ENCODE data around the gene ROR1. TPM values are rescaled to one million over a fixed set of nuclear protein-coding genes. Genes with fewer than 3 reads are reported as not detected.

Gene ROR1
- total RNA-seq, 2 experiments from 2014 or later = 0.47 to 1.4 TPM

DNA sequence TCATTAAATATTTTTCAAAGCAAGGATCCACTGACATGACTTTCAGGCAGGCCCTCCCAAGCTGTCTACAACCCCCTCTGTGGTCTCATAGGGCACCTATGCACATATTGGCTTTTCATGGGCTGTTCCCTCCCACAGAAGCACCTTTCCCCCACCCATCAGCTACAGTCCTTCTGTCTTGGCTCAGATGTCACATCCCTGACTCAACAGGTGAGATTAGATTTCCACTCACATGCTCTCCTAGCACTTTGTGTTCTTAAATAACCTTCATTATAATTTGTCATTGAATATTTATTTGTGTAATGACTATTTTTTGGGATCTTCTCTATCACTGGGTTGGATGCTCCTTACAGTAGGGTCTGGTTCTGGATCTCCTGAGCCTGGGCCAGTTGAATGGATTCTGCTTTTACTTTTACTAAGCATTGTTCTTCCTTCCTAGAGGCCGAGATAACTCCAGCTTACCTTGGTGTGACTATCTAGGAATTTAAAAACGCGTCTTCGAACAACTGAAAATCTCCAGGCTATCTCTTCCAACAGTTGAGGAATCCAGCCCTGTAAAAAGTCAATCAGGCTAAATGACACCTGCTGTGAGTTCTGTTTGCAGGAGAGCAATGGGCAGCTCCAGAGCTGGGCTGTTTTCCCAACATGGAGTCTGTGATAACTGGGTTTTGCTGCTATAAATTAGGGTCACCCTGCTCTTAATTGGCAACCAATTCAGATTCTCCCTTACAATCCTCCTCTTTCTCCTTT, 16.2 kb downstream of the ROR1 start:
- Histone ChIP-seq H2AFZ (ENCODE audit: low read length) (no peak overlapping the region), H4K20me1 (ENCODE audit: insufficient read depth, low read length) (no peaks in the 10 kb centered on the region), H3K9me3 (ENCODE audit: low read length) (no peaks in the 10 kb centered on the region), H3K4me2 (ENCODE audit: low read length) (no peak overlapping the region), H3K79me2 (ENCODE audit: insufficient read depth, low read depth, low read length) (no peaks in the 10 kb centered on the region), H3K4me1 (ENCODE audit: insufficient read depth, low read length, poor library complexity, severe bottlenecking) (peaks cover 13% of the 10 kb centered on the region), H3K9me2 (ENCODE audit: insufficient read depth, low read length) (no peaks in the 10 kb centered on the region), H3K27ac (ENCODE audit: low read depth, low read length, poor library complexity, severe bottlenecking) (no peak overlapping the region), H3K36me3 (ENCODE audit: insufficient read depth, low read length) (no peaks in the 10 kb centered on the region), H3K4me3 (ENCODE audit: low read depth, low read length, poor library complexity, severe bottlenecking) (no peak overlapping the region)
- no peak for DNase-seq (ENCODE audit: low spot score)
- ChIA-PET CTCF (ENCODE audit: unreplicated experiment) (no interaction called here), POLR2A (interaction anchor here (0.5 to 0.7 kb wide), 2 partner anchors 638 to 903 kb away, joined by 3 read pairs; no protein-coding TSS in a partner anchor)
- BruUV-seq (replicated peaks) = no TSS peak
- TF ChIP-seq EZH2phosphoT487 (IDR thresholded peaks at IDR 0.05; ENCODE audit: borderline replicate concordance, low read depth, low read length) = no peak
- intact Hi-C loops (cut with micrococcal nuclease; ENCODE audit: unreplicated experiment) = no loop called here

DNA sequence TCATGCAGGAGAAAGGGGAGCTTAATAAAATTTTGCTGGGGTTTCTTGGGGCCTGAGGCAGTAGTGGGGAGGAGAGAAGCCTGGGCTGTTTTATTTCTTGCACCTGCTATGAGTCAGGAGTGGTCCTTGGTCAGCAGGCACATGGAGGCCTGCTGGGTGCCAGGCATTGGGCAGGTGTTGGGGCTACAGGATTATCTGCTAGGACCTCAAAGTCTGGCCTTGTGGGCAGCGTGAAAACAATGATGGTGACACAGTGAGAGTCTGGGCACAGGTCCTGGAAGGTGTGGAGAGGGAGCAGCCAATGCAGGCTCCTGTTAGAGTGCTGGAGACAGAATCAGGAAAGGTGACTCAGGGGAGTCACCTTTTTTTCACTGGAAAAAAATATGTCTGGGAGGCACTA, 17.2 kb downstream of the ROR1 start:
- H3K79me2 ChIP-seq (ENCODE audit: insufficient read depth, low read depth, low read length) = no peaks in the 10 kb centered on the region
- no peak for TF ChIP-seq EZH2phosphoT487 (IDR thresholded peaks at IDR 0.05; ENCODE audit: borderline replicate concordance, low read depth, low read length)
- TF ChIP-seq, protein P1, sequence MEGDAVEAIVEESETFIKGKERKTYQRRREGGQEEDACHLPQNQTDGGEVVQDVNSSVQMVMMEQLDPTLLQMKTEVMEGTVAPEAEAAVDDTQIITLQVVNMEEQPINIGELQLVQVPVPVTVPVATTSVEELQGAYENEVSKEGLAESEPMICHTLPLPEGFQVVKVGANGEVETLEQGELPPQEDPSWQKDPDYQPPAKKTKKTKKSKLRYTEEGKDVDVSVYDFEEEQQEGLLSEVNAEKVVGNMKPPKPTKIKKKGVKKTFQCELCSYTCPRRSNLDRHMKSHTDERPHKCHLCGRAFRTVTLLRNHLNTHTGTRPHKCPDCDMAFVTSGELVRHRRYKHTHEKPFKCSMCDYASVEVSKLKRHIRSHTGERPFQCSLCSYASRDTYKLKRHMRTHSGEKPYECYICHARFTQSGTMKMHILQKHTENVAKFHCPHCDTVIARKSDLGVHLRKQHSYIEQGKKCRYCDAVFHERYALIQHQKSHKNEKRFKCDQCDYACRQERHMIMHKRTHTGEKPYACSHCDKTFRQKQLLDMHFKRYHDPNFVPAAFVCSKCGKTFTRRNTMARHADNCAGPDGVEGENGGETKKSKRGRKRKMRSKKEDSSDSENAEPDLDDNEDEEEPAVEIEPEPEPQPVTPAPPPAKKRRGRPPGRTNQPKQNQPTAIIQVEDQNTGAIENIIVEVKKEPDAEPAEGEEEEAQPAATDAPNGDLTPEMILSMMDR (conservative IDR thresholded peaks at IDR 0.05; ENCODE audit: low read length) = no peak
- H3K4me3 ChIP-seq (ENCODE audit: low read depth, low read length, poor library complexity, severe bottlenecking) = no peak overlapping the region
- H2AFZ ChIP-seq (ENCODE audit: low read length) = no peak overlapping the region
- CTCF ChIA-PET (ENCODE audit: unreplicated experiment) = no interaction called here
- DNase-seq (ENCODE audit: low spot score) = no peak
- no peak overlapping the region for H3K4me2 ChIP-seq (ENCODE audit: low read length)
- H3K27ac ChIP-seq (ENCODE audit: low read depth, low read length, poor library complexity, severe bottlenecking) = no peak overlapping the region
- no peaks in the 10 kb centered on the region for H3K36me3 ChIP-seq (ENCODE audit: insufficient read depth, low read length)
- POLR2A ChIA-PET = interaction anchor here (0.7 kb wide), 1 partner anchor 904 kb away, joined by 3 read pairs; no protein-coding TSS in a partner anchor
- no TSS peak for BruUV-seq (replicated peaks)
- no peaks in the 10 kb centered on the region for H4K20me1 ChIP-seq (ENCODE audit: insufficient read depth, low read length)
- no peaks in the 10 kb centered on the region for H3K9me3 ChIP-seq (ENCODE audit: low read length)
- H3K4me1 ChIP-seq (ENCODE audit: insufficient read depth, low read length, poor library complexity, severe bottlenecking) = peaks cover 13% of the 10 kb centered on the region
- intact Hi-C loops (cut with micrococcal nuclease; ENCODE audit: unreplicated experiment) = no loop called here
- H3K9me2 ChIP-seq (ENCODE audit: insufficient read depth, low read length) = no peaks in the 10 kb centered on the region

DNA sequence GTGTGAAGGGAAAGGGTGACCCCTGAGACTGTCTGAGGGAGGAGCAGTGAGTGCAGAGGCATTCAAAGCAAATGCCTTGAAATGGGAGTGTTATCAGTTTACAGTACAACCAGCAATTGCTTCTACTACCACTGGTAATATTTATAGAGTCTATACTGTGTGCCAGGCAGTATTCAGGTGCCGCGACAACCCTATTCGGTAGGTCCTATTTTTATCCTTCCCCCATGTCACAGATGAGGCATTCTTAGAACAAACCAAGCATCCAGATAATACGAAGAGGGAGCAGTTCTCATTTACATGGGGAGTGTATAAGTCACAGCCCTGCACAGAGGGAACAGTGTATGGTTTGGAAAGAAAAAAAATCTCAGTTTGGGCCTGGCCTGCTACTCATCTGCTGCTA, 18.3 kb downstream of the ROR1 start:
- ChIA-PET CTCF (ENCODE audit: unreplicated experiment) (no interaction called here), POLR2A (interaction anchor here (1.0 to 1.1 kb wide), 2 partner anchors 35 kb away, joined by 3 read pairs; no protein-coding TSS in a partner anchor)
- no peaks in the 10 kb centered on the region for H3K9me2 ChIP-seq (ENCODE audit: insufficient read depth, low read length)
- BruUV-seq (replicated peaks) = no TSS peak
- intact Hi-C loops (cut with micrococcal nuclease; ENCODE audit: unreplicated experiment) = no loop called here
- H3K9me3 ChIP-seq (ENCODE audit: low read length) = no peaks in the 10 kb centered on the region
- TF ChIP-seq, protein P1 (conservative IDR thresholded peaks at IDR 0.05; ENCODE audit: low read length) = no peak
- no peak for TF ChIP-seq EZH2phosphoT487 (IDR thresholded peaks at IDR 0.05; ENCODE audit: borderline replicate concordance, low read depth, low read length)
- no peak overlapping the region for H3K27ac ChIP-seq (ENCODE audit: low read depth, low read length, poor library complexity, severe bottlenecking)
- peak overlapping the region; percentile 57; the same call in 1 of the 2 replicates for H2AFZ ChIP-seq (ENCODE audit: low read length)
- H4K20me1 ChIP-seq (ENCODE audit: insufficient read depth, low read length) = no peaks in the 10 kb centered on the region
- H3K4me2 ChIP-seq (ENCODE audit: low read length) = peak overlapping the region; percentile 17
- H3K79me2 ChIP-seq (ENCODE audit: insufficient read depth, low read depth, low read length) = no peaks in the 10 kb centered on the region
- no peaks in the 10 kb centered on the region for H3K36me3 ChIP-seq (ENCODE audit: insufficient read depth, low read length)
- DNase-seq (ENCODE audit: low spot score) = peak; percentile 10
- H3K4me3 ChIP-seq (ENCODE audit: low read depth, low read length, poor library complexity, severe bottlenecking) = no peak overlapping the region
- peaks cover 13% of the 10 kb centered on the region for H3K4me1 ChIP-seq (ENCODE audit: insufficient read depth, low read length, poor library complexity, severe bottlenecking)

All from OCI-LY7 (cell line).